Skin epidermis (tissue), 12 donors: Measurements from ENCODE around the gene APLF.

Experiments
- H3K27ac ChIP-seq, 21 experiments: fragments of 200-600 bp; sonication (generic) in 11 of 21; one replicate each; pipeline ENCODE4 v1.5.0; 2020; ENCODE audit warnings: mild to moderate bottlenecking in 3 of 21, inconsistent platforms in 2 of 21, moderate library complexity in 2 of 21
- H3K4me3 ChIP-seq, 7 experiments: fragments of 200-600 bp; sonication (generic) in 2 of 7; one replicate each; pipeline ENCODE4 v1.5.0; 2020; ENCODE audit warnings: inconsistent platforms in 2 of 7, mild to moderate bottlenecking in 2 of 7, moderate library complexity in 1 of 7

APLF gene, protein sequence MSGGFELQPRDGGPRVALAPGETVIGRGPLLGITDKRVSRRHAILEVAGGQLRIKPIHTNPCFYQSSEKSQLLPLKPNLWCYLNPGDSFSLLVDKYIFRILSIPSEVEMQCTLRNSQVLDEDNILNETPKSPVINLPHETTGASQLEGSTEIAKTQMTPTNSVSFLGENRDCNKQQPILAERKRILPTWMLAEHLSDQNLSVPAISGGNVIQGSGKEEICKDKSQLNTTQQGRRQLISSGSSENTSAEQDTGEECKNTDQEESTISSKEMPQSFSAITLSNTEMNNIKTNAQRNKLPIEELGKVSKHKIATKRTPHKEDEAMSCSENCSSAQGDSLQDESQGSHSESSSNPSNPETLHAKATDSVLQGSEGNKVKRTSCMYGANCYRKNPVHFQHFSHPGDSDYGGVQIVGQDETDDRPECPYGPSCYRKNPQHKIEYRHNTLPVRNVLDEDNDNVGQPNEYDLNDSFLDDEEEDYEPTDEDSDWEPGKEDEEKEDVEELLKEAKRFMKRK

DNA sequence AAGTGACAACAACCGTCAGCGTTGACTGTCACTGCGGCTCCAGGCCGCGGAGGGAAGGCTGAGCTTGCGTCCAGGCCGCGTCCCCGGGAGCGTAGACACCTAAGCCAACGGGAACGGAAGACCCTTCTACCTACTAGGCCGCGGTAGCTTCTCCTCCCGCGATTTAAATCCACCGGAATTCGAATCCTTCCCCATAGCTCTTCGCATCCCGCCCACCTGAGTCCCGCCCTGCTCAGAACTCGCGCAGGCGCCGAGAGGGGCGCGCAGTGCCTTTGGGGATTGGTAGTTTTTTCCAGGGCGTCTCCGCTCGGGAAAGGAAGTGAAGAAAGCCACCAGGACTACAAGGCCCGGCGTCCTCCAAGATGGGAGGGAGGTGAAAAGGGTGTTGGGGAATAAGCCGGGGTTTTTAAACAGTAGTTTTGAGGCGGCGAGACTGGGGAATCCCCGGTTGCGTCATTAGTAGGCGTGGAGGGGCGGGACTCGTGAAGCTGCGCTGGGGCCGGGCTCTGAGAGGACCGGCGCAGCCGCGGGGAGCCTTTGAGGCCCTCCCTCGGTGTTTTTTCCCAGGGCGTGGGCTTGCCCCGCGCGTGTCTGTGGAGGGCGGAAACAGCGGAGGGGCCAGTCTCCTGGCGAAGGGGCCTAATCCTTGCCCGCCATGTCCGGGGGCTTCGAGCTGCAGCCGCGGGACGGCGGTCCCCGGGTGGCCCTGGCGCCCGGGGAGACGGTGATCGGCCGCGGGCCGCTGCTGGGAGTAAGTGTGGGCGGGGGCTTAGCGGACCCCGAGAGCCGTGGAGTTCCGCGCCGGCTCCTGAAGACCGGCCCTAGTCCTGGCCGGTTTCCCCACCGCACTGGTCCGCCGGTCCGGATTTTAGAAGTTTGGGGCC, at the start of gene APLF, which contains the start of gene FBXO48:
Gene APLF, plus strand, starts transcription at position 509 of the 884 bp plus-strand sequence. Its CDS starts 147 bp downstream, at position 656.
Gene FBXO48, minus strand, starts transcription at position 218 of the 884 bp plus-strand sequence. CDS start 2,149 bp downstream, outside the sequence.
- peak within 1 kb of the TSS; percentile 73 to 96 (median 91) for H3K27ac ChIP-seq
- peak within 1 kb of the TSS; percentile 58 to 87 (median 84) for H3K4me3 ChIP-seq

DNA sequence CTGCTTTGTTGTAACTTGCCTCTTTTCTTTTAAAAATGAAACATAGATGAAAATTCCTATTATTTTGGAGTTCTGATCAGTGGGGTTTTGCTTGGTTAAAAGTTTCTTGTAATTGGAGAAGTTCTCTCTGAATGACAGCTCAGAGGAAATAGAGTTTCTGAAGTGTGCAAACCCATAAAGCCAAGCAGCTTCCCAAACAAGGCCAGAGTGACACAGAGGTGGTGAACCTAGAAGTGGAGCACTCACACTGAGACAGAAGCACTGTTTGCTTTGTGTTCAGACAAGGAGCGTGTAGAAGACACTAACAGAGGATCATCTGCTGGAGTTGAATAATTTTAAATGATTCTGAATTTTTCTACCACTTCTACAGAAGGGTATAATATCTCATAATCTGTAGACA, 49.5 kb upstream of the APLF start:
- peak overlapping the region in 1 of 21 experiments; percentile 36 for H3K27ac ChIP-seq
- H3K4me3 ChIP-seq = no peak overlapping the region

DNA sequence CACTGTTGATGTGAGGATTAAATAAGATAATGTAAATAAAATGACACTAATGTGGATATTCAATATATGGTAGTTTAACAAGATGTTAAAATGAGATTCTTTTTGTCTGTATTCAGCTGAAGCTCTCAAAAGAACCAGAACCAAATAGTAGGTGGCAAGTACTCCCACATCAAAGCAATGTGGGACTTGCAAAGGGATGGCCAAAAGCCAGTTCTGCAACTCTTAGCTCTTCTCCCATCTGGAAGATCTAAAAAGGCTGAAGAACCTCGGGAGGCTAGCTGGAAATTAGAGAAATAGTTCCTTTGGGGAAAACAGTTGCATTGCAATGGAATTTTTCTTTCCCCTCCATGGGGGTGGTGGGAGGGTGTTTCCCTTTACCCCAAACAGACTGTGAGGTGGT, 49.0 kb upstream of the APLF start:
- peak overlapping the region in 1 of 21 experiments; percentile 36 for H3K27ac ChIP-seq
- H3K4me3 ChIP-seq = no peak overlapping the region

- no peak overlapping the region for H3K4me3 ChIP-seq
- peak overlapping the region in 1 of 21 experiments; percentile 36 for H3K27ac ChIP-seq
Observed at GRCh38 chr2:68418855-68419254, 48.5 kb upstream of the APLF start.

GRCh38 chr2:68420254-68420910, 47.0 kb upstream of the APLF start:
- Histone ChIP-seq H3K27ac (no peak overlapping the region), H3K4me3 (no peak overlapping the region)

GRCh38 chr2:68423966-68424650, 43.3 kb upstream of the APLF start:
- Histone ChIP-seq H3K27ac (peak overlapping the region in 5 of 21 experiments; percentile 2 to 80 (median 42)), H3K4me3 (no peak overlapping the region)

DNA sequence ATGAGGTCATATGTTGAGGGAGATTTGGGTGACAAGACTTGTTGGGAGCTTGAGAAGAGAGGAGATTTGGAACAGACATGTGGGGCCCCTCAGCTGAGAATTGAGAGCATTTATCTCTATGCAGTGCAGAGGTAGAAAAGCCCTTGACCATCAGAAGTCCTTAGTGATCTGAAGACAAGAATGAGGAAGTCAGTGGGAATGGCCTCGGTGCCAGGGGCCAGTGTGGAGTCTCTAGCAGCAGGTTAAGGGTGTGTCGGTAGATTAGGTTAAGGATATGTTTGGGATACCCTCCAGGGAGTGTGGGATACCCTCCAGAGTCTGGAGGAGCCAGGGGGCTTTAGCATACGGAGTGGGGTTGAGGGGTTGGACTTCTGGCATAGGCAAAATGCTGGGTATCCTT, 41.9 kb upstream of the APLF start:
- Histone ChIP-seq H3K4me3 (no peak overlapping the region), H3K27ac (peak overlapping the region in 3 of 21 experiments; percentile 42 to 80 (median 63))

GRCh38 chr2:68426446-68426845, 40.9 kb upstream of the APLF start:
- H3K4me3 ChIP-seq = no peak overlapping the region
- peak overlapping the region in 9 of 21 experiments; percentile 17 to 80 (median 42) for H3K27ac ChIP-seq

DNA sequence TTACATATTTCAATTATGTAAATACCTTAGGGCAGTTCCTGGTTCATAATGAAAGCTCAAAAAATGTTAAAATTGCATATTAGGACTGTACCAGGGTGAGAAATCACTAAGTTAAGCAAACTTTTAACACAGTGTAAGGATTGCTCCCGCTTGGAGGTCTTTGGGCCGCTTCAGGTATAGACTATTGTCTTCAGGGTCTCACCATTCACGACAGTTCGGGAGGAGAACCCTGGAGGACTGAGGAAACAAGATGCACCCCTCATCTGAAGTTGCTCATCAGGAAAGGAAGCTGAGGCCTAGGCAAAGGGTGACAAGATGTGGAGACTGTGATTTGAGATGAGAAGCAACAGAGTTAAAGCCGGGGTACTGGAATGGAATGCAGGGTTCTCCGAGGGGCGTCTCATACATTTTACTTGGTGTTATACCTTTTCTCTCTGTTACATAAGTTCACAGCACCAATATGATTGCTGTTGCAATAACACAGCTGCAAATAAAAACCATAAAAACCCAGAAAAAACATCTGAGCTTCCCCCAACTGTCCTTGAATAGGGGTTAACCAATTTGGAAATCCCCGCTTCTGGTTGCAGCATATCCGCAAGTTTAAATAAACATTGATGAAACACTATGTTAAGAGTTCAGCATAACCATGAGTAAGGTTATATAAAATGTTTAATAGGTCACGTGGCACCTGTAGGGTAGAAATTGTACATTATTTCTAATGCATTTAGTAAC, 40.4 kb upstream of the APLF start:
- H3K4me3 ChIP-seq = no peak overlapping the region
- peak overlapping the region in 9 of 21 experiments; percentile 17 to 80 (median 42) for H3K27ac ChIP-seq

DNA sequence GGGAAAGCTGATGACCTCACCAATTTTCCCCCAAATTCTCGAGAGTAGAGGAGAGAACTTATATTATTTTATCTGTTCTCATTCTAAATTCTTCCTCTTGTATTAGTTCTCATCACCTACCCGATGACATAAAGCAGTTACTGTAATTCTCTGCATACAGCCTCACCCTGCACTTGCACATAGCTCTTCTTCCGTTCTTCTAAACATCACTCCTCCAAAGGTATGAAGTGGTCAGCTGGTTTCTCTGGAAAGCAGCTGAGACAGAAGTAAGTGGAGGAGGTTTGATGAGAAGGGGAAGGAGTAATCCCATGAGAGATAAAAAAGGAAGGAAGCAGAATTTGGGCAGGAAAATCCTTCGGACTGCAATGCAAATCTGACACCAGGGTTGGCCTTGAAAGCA, 39.3 kb upstream of the APLF start:
- H3K4me3 ChIP-seq = no peak overlapping the region
- peak overlapping the region in 3 of 21 experiments; percentile 19 to 80 (median 39) for H3K27ac ChIP-seq

DNA sequence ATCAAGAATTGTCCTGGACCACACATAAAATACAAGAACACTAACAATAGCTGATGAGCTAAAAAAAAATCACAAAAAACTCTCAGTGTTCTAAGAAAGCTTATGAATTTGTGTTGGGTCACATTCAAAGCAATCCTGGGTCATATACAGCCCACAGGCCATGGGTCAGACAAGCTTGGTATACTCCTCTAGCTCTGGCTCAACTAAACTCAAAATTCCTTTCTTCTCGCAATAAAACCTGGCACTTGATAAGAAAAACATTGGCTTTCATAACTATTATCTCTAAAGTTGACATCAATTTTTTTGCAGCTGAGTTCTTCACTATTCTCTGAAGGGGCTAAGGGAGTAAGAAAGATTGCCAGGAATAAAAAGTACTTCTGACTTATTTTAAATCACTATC, 38.6 kb upstream of the APLF start:
- H3K4me3 ChIP-seq = no peak overlapping the region
- H3K27ac ChIP-seq = peak overlapping the region in 1 of 21 experiments; percentile 80

- no peak overlapping the region for H3K4me3 ChIP-seq
- H3K27ac ChIP-seq = peak overlapping the region in 1 of 21 experiments; percentile 26
Observed at GRCh38 chr2:68429311-68429826, 38.0 kb upstream of the APLF start.

DNA sequence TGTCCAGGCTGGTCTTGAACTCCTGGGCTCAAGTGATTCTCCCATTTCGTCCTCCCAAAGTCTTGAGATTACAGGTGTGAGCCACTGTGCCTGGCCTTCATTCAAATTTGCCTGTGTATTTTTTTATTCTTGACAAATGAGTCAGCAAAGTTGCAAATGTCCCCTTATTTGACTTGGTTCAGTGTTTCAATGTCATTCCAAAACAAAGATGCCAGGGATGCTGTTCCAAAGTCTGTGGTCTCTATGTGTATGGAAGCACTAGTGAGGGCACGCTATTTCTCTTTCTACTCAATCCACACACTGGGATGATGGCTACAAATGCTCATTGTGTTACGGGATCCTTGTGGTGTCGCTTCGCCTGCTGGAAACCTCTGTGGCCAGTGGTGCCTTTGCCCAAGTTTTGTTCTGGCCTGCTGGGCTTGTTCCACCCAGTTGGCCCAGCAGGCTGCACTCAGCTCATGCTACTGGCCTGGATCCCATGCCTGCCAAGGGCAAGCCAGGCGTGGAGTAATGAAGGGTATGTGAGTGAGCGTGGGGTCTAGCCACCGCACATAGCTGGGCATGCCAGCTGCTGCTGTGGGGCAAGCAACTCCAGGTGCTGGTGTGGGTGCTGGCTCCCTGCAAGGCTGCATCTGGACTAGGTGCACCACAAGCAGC, 35.9 kb upstream of the APLF start:
- Histone ChIP-seq H3K27ac (no peak overlapping the region), H3K4me3 (no peak overlapping the region)

DNA sequence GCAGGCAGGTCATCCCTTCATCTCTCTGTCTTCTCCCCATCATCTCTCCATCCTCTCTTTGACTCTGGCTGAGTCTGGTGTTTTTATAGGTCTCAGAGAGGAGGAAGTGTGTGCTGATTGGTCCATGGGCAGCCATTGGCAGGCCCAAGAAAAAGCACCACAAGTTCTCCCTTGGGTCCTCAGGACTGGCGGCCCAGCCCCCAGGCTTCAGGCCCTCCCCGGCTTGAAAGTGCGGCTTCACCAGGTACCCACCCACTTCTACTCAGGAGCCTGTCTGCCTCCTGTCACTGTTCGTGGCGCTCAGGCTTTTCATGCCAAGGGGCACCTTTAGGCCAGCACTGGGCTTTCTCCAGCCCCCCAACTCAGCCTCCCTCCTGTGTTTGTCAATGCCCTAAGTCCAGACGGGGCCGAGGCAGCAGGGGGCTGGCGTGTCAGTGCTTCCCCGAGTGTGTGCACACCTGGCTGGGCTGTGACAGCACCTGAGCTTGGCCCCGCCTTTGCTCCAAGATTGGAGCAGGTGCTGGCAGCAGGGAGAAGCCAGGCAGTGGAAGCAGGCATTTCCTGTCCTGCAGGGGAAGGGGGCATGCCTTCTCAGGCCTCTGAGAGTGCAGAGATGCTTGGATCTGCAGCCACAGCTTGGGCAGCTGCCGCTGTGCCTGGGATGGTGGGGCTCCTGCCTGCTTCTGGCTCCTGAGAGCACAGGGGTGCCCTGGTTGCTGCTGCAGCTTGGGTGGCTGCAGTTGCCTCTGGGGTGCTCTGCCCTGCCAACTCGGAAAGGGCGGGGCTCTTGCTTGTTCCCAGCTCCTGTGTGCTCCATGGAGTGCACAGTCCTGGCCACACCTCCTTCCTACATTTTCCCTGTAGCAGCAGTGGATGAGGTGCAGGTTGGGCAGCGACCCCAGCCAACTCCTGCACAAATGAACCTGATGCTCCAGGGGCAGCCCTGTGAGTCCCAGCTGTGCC, 34.4 kb upstream of the APLF start:
- H3K27ac ChIP-seq = peak overlapping the region in 3 of 21 experiments; percentile 3 to 34 (median 11)

GRCh38 chr2:68434981-68435380, 32.4 kb upstream of the APLF start:
- H3K27ac ChIP-seq = peak overlapping the region in 2 of 21 experiments; percentile 7 to 35
- H3K4me3 ChIP-seq = no peak overlapping the region

More for the DNA sequence above, 34.4 kb upstream of the APLF start:
- H3K4me3 ChIP-seq = no peak overlapping the region

GRCh38 chr2:68435615-68436014, 31.8 kb upstream of the APLF start:
- no peak overlapping the region for H3K4me3 ChIP-seq
- peak overlapping the region in 3 of 21 experiments; percentile 7 to 67 (median 62) for H3K27ac ChIP-seq
